ENCODE results near the gene NFKB1.

- TF ChIP-seq, protein P1, sequence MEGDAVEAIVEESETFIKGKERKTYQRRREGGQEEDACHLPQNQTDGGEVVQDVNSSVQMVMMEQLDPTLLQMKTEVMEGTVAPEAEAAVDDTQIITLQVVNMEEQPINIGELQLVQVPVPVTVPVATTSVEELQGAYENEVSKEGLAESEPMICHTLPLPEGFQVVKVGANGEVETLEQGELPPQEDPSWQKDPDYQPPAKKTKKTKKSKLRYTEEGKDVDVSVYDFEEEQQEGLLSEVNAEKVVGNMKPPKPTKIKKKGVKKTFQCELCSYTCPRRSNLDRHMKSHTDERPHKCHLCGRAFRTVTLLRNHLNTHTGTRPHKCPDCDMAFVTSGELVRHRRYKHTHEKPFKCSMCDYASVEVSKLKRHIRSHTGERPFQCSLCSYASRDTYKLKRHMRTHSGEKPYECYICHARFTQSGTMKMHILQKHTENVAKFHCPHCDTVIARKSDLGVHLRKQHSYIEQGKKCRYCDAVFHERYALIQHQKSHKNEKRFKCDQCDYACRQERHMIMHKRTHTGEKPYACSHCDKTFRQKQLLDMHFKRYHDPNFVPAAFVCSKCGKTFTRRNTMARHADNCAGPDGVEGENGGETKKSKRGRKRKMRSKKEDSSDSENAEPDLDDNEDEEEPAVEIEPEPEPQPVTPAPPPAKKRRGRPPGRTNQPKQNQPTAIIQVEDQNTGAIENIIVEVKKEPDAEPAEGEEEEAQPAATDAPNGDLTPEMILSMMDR (IDR thresholded peaks at IDR 0.05; ENCODE audit: poor library complexity, severe bottlenecking): no peak
- no peak for TF ChIP-seq TAF1 (IDR thresholded peaks at IDR 0.05; ENCODE audit: low read depth)
- no peak for TF ChIP-seq POLR2AphosphoS5 (IDR thresholded peaks at IDR 0.05)
- TF ChIP-seq, protein P2, sequence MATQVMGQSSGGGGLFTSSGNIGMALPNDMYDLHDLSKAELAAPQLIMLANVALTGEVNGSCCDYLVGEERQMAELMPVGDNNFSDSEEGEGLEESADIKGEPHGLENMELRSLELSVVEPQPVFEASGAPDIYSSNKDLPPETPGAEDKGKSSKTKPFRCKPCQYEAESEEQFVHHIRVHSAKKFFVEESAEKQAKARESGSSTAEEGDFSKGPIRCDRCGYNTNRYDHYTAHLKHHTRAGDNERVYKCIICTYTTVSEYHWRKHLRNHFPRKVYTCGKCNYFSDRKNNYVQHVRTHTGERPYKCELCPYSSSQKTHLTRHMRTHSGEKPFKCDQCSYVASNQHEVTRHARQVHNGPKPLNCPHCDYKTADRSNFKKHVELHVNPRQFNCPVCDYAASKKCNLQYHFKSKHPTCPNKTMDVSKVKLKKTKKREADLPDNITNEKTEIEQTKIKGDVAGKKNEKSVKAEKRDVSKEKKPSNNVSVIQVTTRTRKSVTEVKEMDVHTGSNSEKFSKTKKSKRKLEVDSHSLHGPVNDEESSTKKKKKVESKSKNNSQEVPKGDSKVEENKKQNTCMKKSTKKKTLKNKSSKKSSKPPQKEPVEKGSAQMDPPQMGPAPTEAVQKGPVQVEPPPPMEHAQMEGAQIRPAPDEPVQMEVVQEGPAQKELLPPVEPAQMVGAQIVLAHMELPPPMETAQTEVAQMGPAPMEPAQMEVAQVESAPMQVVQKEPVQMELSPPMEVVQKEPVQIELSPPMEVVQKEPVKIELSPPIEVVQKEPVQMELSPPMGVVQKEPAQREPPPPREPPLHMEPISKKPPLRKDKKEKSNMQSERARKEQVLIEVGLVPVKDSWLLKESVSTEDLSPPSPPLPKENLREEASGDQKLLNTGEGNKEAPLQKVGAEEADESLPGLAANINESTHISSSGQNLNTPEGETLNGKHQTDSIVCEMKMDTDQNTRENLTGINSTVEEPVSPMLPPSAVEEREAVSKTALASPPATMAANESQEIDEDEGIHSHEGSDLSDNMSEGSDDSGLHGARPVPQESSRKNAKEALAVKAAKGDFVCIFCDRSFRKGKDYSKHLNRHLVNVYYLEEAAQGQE (IDR thresholded peaks at IDR 0.05; ENCODE audit: borderline replicate concordance): no peak
Observed at GRCh38 chr4:102536768-102537167, 35.6 kb downstream of the NFKB1 start.
